DND-41 (cell line): ENCODE results near the gene GPR162.

Source experiments
- CTCF ChIP-seq: IDR thresholded peaks from 2 replicates; pipeline ENCODE4 v1.5.1; 2012; ENCODE audit warnings: borderline replicate concordance, low read length, moderate library complexity, mild to moderate bottlenecking; ENCODE audit not compliant: poor library complexity, severe bottlenecking; ENCODE audit errors: extremely low read depth
- EZH2 ChIP-seq: IDR thresholded peaks from 3 replicates; pipeline ENCODE4 v1.6.1; 2012; ENCODE audit warnings: borderline replicate concordance, low read depth, mild to moderate bottlenecking, moderate library complexity, low read length, inconsistent platforms; ENCODE audit not compliant: severe bottlenecking

- TF ChIP-seq CTCF (no peak), EZH2 (no peak)
Observed at GRCh38 chr12:6854036-6854435, 32.4 kb downstream of the GPR162 start.
